Stimulated activated CD8-positive, alpha-beta memory T cell treated with anti-CD3 and anti-CD28 coated beads, Interleukin-4, amount 100 ng/mL, for 24 hours (primary cell): Measurements from ENCODE around the gene S100B.
A peak's percentile ranks its signal among the peaks of the same experiment; 100 is the strongest.
"Not testable (repeated sequence)": the region's sequence is repeated elsewhere in the genome, so short reads cannot be mapped to it uniquely, and the experiment has no call there.

ENCODE experiments used
- DNase-seq: peaks from one replicate; pipeline ENCODE4 v3.0.0-alpha.2; 2020; ENCODE audit warnings: low read depth

The S100B gene

DNA sequence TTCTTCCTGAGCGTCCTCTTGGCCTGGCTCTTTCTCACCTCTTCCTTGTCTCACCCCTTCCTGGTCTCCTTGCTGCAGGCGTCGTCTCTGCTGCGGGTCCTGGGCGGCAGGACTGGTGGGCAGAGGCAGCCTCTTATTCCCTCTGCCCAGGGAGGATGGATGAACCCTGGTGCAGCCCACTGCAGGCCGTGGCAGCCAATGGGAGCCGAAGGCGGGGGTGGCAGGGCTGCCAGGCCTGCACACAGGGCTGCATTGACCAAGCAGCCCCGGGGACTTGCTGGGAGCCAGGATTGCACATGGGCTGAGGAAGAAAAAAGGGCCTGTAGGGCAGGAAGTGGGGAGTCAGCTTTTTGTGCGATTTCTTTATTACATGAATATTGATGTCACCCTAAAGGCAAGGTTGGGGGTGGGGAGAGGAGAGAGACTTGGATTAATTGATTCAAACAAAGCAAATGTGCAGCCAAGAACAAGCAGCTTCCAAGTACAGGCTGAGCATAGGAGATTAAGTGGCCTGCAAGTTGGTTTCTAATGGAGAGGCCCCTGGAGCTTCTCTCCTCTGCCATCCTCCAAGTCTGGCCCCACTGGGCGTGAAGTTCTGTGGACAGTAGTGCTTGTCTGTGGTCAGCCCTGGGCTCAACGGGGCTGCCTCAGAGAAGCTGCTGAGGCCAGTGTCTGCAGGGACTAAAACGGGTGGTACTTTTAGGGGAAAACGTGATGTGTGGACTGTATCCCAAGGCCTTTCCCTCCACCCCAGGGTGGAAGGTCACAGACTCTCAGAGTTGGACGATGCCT is at the start of gene S100B:
Gene S100B (minus strand): TSS at position 108 of the 792 bp plus-strand sequence. CDS start 2,667 bp downstream, outside the sequence.
- no peak for DNase-seq

DNA sequence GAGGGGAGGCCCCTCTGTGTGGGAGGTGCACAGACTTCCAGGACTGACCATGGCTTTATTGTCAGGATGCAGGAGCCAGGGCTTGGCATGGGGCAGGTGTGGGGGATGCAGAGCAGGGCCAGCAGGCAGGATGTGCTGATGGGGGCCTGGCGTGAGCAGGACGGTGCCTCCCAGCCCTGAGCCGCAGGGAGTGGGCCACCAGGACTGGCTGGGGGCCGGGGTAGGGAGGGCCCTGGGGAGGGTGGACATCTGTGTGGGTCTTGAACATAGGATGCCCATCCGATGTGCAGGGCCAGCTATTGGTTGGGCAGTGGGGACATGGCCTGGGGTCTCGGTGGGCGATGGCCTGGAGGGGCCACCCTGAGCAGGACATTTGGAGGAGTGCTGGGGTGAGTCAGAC is 46.2 kb upstream of the S100B start:
- no peak for DNase-seq

DNA sequence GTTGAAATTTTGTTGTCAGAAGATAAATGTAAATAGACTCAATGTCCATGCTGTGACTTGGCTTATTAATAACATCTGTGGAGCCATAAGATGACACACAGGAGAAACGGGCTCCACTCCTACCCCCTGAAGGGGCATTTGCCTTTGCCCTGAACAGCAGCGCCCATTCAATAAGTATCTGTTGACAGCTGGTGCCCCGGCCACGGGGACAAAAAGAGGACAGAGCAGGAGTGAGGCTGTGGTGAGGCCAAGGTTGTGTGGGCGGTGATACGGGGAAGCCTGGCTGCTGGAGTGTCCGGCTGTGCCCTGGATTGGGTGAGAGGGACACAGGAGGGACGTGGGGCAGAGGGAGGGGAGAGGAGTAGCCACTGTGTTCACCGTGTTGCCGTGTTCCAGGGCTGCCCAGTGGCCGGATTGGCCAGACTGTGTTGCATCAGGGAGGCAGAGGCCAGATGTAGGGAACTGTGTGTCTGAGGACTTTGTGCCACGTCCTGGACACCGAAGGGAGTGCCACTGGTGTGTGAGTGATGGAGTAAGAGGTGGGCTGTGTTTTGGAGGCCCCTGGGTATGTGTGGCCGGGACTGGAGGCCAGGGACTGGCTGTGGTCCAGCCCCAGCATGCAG is 45.7 kb upstream of the S100B start:
- no peak for DNase-seq

DNA sequence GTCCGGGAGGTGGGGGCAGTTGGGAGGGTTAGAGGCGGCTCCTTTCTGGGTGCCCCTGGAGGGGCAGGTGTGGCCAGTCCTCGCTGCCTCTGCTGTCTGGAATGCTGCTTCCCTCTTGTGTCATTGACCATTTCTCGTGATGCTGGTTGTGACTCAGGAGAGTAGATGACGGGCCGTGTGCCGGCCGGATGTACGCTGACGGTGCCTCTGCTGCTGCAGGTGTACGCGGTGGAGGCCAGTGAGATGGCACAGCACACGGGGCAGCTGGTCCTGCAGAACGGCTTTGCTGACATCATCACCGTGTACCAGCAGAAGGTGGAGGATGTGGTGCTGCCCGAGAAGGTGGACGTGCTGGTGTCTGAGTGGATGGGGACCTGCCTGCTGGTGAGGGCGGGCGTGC is 44.5 kb upstream of the S100B start:
- DNase-seq = no peak

DNA sequence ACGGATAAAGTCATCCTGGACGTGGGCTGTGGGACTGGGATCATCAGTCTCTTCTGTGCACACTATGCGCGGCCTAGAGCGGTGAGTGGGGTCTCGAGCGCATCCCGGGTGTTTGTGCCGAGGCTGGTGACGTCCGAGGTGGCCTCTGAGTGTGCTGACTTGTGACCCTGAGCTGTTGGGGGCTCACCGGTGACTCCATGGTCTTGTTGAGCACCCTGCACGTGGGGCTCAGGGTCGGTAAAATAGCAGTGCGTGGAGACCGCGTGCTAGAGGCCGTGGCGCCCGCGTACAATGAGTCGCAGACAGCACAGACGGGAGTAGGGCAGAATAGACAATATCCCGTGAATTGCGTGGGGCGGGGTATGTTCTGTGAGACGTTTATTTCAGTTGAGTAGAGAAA is 43.7 kb upstream of the S100B start:
- no peak for DNase-seq

DNA sequence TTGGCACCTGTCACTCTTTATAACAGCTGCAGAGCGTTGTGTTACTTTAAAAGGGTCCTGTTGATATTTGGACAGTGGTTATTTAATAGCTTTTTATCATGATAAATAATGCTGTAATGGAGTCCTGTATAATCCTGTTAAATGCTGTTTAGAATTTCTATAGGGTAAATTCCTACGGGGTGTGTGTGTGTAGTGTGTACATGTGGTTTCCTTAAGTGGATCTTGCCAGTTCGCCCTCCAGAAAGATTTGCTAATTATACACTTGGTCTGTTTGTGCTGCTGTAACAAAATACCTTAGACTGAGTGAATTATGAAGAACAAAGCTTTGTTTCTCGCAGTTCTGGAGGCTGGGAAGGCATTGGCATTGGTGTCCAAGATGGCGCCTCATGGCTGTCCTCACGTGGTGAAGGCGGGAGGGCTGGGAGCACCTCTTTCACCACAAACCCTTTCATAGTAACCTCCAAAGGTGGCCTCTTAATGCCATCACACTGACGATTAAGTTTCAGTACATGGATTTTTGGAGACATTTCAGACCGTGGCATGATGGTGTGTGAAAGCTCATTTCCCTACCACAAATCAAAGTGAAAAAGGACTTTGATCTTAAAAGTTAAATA is 41.8 kb upstream of the S100B start:
- no peak for DNase-seq

DNA sequence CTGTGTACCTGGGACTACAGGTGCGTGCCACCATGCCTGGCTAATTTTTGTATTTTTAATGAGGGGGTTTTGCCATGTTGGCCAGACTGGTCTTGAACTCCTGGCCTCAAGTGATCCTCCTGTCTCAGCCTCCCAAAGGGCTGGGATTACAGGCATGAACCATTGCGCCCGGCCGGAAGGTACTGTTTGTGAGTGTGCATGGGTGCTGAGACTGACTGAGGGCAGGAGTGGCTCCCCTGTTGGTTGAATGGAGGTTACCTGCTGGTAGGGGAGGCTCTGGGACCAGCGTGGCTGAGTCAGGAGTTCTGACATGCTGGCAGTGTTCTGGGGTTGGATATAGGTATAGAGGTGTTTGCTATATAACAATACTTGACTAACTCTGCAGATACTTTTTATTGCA is 41.0 kb upstream of the S100B start:
- no peak for DNase-seq

DNA sequence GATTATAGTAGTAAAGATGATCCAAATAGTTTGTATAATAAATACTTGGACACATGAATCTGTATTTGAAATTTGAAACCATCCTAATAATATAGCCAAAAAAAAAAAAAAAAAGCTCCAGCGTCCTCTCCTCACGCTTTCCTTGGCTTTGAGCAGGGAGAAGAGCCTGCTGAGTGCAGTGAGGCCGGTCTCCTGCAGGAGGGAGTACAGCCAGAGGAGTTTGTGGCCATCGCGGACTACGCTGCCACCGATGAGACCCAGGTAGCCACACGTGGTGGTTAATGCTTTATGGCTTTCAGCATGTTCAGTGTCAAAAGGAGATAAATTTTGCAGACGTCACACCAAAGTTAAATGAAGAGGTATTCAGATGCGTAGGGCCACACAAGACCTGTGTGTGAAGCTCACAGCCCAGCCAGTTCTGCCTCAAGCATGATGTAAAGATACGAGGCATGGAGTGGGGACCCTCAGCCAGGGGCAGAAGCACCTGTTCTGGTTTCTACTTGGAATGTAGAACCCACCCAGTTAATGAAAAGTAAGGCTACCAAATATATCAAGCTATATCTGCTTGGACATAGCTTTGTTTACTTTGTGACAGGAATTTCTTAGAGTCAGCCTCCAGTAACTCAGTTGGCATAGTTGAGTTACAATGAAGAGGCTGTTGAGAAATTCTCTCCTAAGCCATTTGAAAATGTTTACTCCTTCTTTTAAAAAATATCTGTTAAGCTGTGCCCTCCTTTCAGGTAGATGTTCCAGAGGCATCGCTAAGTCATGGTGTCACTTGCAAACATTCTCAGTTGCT is 38.7 kb upstream of the S100B start:
- no peak for DNase-seq

DNA sequence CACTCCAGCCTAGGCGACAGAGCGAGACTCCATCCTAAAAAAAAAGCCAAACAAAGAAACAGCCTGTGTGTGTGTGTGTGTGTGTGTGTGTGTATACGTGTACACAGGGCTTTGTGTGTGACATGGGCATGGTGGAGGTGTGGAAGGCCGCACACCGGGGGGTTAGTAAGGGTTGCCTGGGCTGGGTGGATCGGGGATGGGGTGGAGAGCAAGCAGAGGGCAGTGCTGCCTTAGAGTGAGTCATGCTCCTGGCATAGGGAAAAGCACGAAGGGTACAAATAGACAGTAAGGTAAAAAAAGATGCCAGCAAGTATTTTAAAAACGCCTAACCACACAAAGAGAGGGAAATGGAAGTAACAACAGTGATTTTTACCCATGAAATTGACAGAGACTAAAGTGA is 36.8 kb upstream of the S100B start:
- DNase-seq = no peak

DNA sequence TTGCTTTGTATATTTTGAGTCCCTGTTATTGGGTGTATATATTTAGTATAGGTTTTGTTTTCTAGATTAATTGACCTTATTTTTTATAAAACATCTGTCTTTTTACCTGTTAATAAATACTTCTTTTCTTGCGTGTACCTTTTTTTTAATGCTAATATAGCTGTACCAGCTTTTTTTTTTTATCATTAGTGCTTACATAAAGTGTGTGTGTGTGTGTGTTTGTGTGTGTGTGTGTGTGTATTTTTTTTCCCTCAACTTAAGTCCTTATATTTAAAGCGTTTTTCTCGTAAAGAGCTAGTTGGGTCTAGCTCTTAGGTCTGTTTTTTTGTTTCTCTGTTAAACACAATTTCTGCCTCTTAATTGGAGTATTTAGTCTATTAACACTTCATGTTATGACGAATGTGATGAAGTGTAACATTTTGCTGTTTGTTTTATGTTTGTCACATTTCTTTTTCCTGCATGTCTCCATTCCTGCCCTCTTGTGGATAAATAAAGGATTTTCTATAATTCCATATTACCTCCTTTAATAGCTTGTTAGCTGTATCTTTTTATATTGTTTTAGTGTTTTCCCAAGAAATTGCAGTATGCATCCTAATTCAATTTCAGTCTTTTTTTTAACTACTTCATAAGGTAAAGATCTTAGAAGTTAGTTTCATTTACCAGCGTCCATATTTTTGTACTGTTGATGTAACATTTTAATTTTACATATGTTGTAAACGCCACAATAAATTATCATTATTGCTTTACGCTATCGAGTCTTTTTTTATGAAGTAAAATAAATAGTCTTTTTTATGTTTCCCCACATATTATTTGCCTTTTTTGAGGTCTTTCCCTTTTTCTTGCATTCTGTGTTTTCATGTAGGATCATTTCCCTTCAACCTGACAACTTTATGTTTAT is 34.9 kb upstream of the S100B start:
- no peak for DNase-seq

DNA sequence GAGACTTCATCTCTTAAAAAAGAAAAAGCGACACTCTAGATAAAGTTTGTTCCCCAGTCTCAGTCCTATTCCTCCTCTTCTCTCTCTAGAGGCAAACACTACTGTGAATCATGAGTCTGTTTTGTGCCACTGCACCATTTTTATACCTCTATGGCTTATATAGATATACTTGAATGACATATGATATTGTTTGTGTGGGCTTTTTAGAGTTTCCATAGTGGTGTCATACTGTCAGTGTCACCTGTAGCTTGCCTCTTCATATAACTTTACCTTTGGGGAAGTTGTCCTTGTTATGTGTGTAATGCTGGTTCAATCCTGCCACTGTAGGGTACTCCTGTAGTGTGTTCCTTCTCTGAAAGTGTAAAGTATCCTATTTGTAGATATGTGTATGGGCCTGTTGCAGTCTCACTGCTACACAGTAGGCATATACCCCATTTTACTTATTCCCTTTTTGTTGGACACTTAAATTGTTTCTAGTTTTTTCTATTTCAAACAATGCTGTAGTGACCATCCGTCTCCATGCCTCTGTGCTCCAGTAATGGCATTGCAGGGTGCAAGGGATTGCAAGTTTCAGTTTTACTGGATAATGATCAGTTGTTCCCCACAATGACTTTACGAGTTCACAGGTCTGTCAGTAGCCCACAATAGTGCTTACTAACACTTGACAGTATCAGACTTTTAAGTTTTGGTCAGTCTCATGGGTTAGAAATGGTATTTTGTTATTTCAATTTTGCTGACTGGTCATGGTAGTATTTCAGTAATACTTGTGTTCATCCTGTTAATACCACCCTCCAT is 33.3 kb upstream of the S100B start:
- no peak for DNase-seq

DNA sequence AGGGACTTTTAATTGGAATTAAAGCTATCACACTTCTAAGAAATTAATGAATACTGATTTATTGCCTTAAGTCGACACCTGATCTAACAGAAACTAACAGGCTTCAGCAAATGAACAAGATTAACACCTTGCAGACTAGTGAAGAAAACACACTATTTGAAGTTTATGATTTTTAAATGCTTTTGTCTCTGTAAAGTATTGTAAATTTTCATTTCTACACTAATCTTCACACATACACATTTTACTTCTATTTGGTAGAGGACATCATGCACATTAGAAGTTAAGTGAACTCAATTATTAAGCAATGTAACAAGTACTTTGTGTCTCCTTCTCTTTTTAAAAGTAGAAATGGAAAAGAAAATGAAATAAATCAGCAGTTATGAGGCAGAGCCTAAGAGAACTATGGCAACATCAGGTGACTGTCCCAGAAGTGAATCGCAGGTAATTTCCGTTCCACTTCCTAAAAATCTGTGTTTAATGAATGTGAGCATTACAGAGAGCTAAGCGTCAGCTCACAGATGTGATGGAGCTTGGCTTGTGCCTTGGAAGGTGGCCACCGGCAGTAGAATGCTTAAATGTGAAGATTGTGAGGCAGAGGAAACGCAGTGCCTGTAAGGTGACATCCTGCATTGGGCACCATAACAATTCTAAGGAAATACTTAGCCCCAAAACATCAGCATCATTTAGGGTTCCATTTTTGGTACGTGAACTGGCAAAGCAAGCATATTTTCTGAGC is 31.8 kb upstream of the S100B start:
- no peak for DNase-seq

DNA sequence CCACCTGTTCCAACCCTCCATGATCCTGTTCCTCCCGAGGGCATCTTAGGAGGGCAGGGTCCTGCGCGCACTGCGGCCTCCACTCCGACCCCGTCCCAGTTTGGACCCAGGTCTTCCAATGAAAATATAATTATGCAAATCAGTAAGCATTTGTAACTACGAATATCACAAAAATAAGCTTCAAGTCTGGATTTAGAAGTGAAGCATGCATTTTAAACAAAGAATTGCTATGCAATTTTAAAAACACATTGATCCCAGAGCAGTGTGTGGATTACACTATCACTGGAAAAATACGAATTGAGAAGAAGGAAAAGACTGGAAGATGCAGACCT is 31.3 kb upstream of the S100B start:
- no peak for DNase-seq

DNA sequence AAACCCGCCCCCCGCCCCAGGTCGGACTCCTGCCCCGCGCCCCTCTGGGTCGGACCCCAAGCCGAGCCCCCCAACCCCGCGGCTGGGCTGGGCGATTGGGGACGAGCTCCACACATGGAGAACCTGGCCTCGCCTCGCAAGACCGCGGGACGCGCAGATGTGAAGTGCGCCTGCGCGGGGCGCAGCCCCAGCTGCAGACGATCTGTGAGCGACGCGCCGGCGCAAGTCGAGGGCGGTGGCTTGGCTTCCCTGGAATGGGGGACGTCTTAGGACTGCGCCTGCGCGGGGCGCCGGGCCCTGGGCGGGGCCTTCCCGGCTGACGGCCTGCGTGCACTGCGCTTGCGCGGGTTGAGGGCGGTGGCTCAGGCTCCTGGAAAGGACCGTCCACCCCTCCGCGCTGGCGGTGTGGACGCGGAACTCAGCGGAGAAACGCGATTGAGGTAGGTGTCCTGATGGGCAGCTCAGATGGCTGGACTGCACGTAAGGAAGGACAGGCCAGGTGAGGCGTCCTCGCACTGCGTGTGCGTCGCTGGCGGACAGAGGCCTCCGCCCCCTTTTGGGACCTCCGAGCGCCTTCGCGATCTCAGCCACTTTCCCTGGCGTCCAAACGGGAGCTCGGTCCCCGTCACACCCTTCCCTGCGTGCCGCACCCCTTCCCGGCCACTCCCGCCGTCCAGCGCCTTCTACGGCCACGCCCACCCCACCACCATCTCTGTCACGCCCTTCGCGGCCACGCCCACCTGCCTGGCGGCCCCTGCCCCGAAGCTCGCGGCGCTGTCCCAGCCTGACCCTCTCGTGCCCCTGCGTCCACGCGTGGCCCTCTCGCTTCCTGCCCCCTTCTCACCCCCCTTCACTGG is 30.7 kb upstream of the S100B start, which contains the start of gene PRMT2:
Gene PRMT2 (plus strand): TSS at position 351 of the 857 bp plus-strand sequence. CDS start 1,278 bp downstream, outside the sequence.
- DNase-seq = peak; percentile 95

DNA sequence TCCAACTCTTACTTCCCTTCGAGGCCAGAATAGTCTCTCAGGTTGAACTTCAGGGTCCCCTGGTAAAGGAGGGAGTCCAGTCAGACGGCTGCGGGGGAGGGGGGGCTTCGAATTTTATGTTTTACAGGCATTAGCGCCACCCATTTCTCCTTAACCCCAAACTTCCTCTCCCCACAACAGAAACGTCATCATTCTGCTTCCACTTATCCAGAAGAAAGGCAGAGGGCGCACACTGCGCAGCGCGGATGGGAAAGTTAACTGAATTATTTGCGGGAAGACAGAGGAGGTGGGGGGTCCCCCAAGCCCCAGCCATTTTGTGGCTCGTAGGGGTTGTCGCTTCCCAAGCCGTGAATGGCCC is 30.1 kb upstream of the S100B start:
- peak; percentile 19 for DNase-seq

DNA sequence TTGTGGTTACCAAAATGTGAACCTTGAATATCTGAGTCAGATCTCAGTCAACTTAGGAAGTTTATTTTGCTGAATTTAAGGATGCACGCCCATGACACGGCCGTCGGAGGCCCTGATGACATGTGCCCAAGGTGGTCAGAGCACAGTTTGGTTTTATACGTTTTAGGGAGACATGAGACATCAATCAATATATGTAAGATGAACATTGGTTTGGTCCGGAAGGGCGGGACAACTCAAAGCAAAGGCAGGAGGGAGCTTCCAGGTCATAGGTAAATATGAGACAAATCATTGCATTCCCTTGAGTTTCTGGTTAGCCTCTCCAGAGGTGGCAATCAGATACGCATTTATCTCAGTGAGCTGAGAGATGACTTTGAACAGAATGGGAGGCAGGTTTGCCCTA is 29.5 kb upstream of the S100B start:
- no peak for DNase-seq

DNA sequence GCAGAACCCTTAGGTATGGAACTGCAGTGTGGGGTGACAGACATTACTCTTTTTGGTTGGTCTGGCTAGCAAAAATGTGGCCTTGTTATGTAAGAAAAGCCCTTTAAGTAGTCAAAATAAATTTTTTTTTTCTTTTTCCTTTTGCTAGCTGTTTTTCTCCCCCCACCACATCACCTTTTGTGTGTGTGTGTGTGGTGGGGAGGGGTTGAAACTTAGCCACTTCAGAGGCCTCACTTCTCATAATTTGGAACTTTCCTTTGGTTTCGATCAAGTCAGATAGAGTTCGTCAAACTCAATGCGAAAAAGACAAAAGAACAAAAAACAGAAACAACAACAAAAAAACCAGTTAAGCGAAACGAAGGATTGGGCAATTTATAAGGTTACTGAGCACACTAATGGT is 28.7 kb upstream of the S100B start:
- no peak for DNase-seq

DNA sequence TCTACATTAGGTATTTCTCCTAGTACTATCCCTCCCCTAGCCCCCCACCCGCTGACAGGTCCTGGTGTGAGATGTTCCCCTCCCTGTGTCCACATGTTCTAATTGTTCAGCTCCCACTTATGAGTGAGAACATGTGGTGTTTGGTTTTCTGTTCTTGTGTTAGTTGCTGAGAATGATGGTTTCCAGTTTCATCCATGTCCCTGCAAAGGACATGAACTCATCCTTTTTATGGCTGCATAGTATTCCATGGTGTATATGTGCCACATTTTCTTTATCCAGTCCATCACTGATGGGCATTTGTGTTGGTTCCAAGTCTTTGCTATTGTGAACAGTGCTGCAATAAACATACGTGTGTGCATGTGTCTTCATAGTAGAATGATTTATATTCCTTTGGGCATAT is 26.0 kb upstream of the S100B start:
- not testable (repeated sequence) for DNase-seq

DNA sequence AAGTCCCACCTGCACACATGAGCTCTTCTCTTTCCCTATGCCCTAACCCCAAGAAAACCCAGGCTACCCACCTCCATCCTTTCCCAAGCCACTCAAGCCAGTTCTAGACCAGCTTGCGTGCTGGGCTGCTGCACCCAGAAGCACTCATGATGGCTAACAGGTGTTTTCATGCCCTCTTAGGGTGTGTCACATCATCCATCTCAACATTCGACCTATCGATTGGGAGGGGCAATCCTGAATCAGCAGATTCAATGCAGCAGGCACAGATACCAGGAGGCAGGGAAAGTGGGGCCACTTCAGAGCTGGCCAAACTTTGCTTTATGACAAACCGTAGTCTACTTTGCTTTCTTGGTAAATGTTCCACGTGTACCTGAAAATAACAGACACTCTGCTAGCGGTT is 24.0 kb upstream of the S100B start:
- no peak for DNase-seq
